ENCODE data around the gene ARL6IP1. TPM values are rescaled to one million over a fixed set of nuclear protein-coding genes. Genes with fewer than 3 reads are reported as not detected.
"Not testable (repeated sequence)": the region's sequence is repeated elsewhere in the genome, so short reads cannot be mapped to it uniquely, and the experiment has no call there.

ARL6IP1 gene
- total and polyA plus RNA-seq, 5 donors from 2014 or later: 110 to 374 (median 281) TPM

GRCh38 chr16:18772171-18772570 lies 29.2 kb downstream of the ARL6IP1 start:
- not testable (repeated sequence) for H3K27ac Mint-ChIP-seq; H3K27me3 ChIP-seq (ENCODE audit: control insufficient read depth, insufficient read depth, low read length)

GRCh38 chr16:18770336-18770962 lies 30.9 kb downstream of the ARL6IP1 start:
- not testable (repeated sequence) for H3K4me1 ChIP-seq (ENCODE audit: control insufficient read depth, insufficient read depth, low read length, poor library complexity, severe bottlenecking); H3K9me3 Mint-ChIP-seq; H3K36me3 Mint-ChIP-seq; H3K27me3 ChIP-seq (ENCODE audit: control insufficient read depth, insufficient read depth, low read length); H3K27me3 Mint-ChIP-seq; H3K4me3 Mint-ChIP-seq; DNase-seq; H3K4me3 ChIP-seq (ENCODE audit: low read depth, low read length); H3K9me3 ChIP-seq (ENCODE audit: control insufficient read depth in 2 of 2, low read length in 2 of 2); ATAC-seq (ENCODE audit: low read depth in 2 of 2); H3K36me3 ChIP-seq (ENCODE audit: control insufficient read depth, insufficient read depth, low read length); H3K27ac ChIP-seq (ENCODE audit: insufficient read depth, low read length, poor library complexity, severe bottlenecking)
- Mint-ChIP-seq H3K4me1 (peaks cover 0 to 14% (median 1%) of the 10 kb centered on the region in 4 donors), H3K27ac (peak overlapping the region in 1 of 3 donors; percentile 94)

More at GRCh38 chr16:18772171-18772570, 29.2 kb downstream of the ARL6IP1 start:
- not testable (repeated sequence) for H3K27ac ChIP-seq (ENCODE audit: insufficient read depth, low read length, poor library complexity, severe bottlenecking); ATAC-seq (ENCODE audit: low read depth in 2 of 2); H3K4me3 ChIP-seq (ENCODE audit: low read depth, low read length); DNase-seq; H3K36me3 Mint-ChIP-seq; H3K36me3 ChIP-seq (ENCODE audit: control insufficient read depth, insufficient read depth, low read length); H3K9me3 Mint-ChIP-seq; H3K4me3 Mint-ChIP-seq; H3K9me3 ChIP-seq (ENCODE audit: control insufficient read depth in 2 of 2, low read length in 2 of 2); H3K27me3 Mint-ChIP-seq; H3K4me1 ChIP-seq (ENCODE audit: control insufficient read depth, insufficient read depth, low read length, poor library complexity, severe bottlenecking)
- peaks cover 0 to 14% (median 1%) of the 10 kb centered on the region in 4 donors for H3K4me1 Mint-ChIP-seq

- H3K36me3 ChIP-seq (ENCODE audit: control insufficient read depth, insufficient read depth, low read length); H3K27me3 Mint-ChIP-seq; H3K9me3 ChIP-seq (ENCODE audit: control insufficient read depth in 2 of 2, low read length in 2 of 2); H3K36me3 Mint-ChIP-seq; H3K4me1 ChIP-seq (ENCODE audit: control insufficient read depth, insufficient read depth, low read length, poor library complexity, severe bottlenecking); H3K27ac ChIP-seq (ENCODE audit: insufficient read depth, low read length, poor library complexity, severe bottlenecking); H3K4me3 ChIP-seq (ENCODE audit: low read depth, low read length); H3K9me3 Mint-ChIP-seq; H3K27me3 ChIP-seq (ENCODE audit: control insufficient read depth, insufficient read depth, low read length): not testable (repeated sequence)
- peak overlapping the region in 1 of 3 donors; percentile 52 for H3K27ac Mint-ChIP-seq
- ATAC-seq (ENCODE audit: low read depth in 2 of 2) (peak; percentile 74 to 86), DNase-seq (peak in 2 of 3 donors; percentile 55 to 61)
- H3K4me3 Mint-ChIP-seq: peak overlapping the region in 2 of 4 donors; percentile 8 to 54
- H3K4me1 Mint-ChIP-seq: peaks cover 0 to 14% (median 1%) of the 10 kb centered on the region in 4 donors
Observed at GRCh38 chr16:18767217-18767616, 34.1 kb downstream of the ARL6IP1 start.

- H3K36me3 Mint-ChIP-seq; H3K27ac Mint-ChIP-seq; H3K4me1 ChIP-seq (ENCODE audit: control insufficient read depth, insufficient read depth, low read length, poor library complexity, severe bottlenecking); ATAC-seq (ENCODE audit: low read depth in 2 of 2); H3K27me3 Mint-ChIP-seq; H3K9me3 Mint-ChIP-seq; H3K4me3 Mint-ChIP-seq; H3K36me3 ChIP-seq (ENCODE audit: control insufficient read depth, insufficient read depth, low read length); H3K27ac ChIP-seq (ENCODE audit: insufficient read depth, low read length, poor library complexity, severe bottlenecking); H3K4me3 ChIP-seq (ENCODE audit: low read depth, low read length); H3K9me3 ChIP-seq (ENCODE audit: control insufficient read depth in 2 of 2, low read length in 2 of 2); DNase-seq; H3K4me1 Mint-ChIP-seq; H3K27me3 ChIP-seq (ENCODE audit: control insufficient read depth, insufficient read depth, low read length): not testable (repeated sequence)
Observed at GRCh38 chr16:18762713-18763112, 38.6 kb downstream of the ARL6IP1 start.

- ATAC-seq (ENCODE audit: low read depth in 2 of 2) (peak; percentile 82 to 83), DNase-seq (peak; percentile 23 to 61 (median 30))
- not testable (repeated sequence) for H3K9me3 ChIP-seq (ENCODE audit: control insufficient read depth in 2 of 2, low read length in 2 of 2); H3K36me3 Mint-ChIP-seq; H3K4me3 Mint-ChIP-seq; H3K9me3 Mint-ChIP-seq; H3K4me3 ChIP-seq (ENCODE audit: low read depth, low read length); H3K36me3 ChIP-seq (ENCODE audit: control insufficient read depth, insufficient read depth, low read length); H3K27ac ChIP-seq (ENCODE audit: insufficient read depth, low read length, poor library complexity, severe bottlenecking); H3K27me3 ChIP-seq (ENCODE audit: control insufficient read depth, insufficient read depth, low read length); H3K4me1 ChIP-seq (ENCODE audit: control insufficient read depth, insufficient read depth, low read length, poor library complexity, severe bottlenecking); H3K27me3 Mint-ChIP-seq
- H3K4me1 Mint-ChIP-seq: peaks cover 0 to 15% (median 10%) of the 10 kb centered on the region in 4 donors
- H3K27ac Mint-ChIP-seq: peak overlapping the region in 1 of 3 donors; percentile 60
Observed at GRCh38 chr16:18759598-18760520, 41.5 kb downstream of the ARL6IP1 start.

GRCh38 chr16:18757960-18758660 lies 43.2 kb downstream of the ARL6IP1 start:
- not testable (repeated sequence) for H3K27me3 Mint-ChIP-seq; H3K27me3 ChIP-seq (ENCODE audit: control insufficient read depth, insufficient read depth, low read length); H3K4me1 ChIP-seq (ENCODE audit: control insufficient read depth, insufficient read depth, low read length, poor library complexity, severe bottlenecking); DNase-seq; ATAC-seq (ENCODE audit: low read depth in 2 of 2); H3K4me3 ChIP-seq (ENCODE audit: low read depth, low read length); H3K9me3 Mint-ChIP-seq; H3K36me3 ChIP-seq (ENCODE audit: control insufficient read depth, insufficient read depth, low read length); H3K27ac Mint-ChIP-seq; H3K4me3 Mint-ChIP-seq; H3K36me3 Mint-ChIP-seq; H3K9me3 ChIP-seq (ENCODE audit: control insufficient read depth in 2 of 2, low read length in 2 of 2); H3K27ac ChIP-seq (ENCODE audit: insufficient read depth, low read length, poor library complexity, severe bottlenecking)
- H3K4me1 Mint-ChIP-seq: peaks cover 0 to 15% (median 10%) of the 10 kb centered on the region in 4 donors

GRCh38 chr16:18756639-18757038 lies 44.7 kb downstream of the ARL6IP1 start:
- H3K9me3 Mint-ChIP-seq; H3K36me3 Mint-ChIP-seq; H3K36me3 ChIP-seq (ENCODE audit: control insufficient read depth, insufficient read depth, low read length); ATAC-seq (ENCODE audit: low read depth in 2 of 2); H3K9me3 ChIP-seq (ENCODE audit: control insufficient read depth in 2 of 2, low read length in 2 of 2); H3K27me3 Mint-ChIP-seq; H3K4me1 ChIP-seq (ENCODE audit: control insufficient read depth, insufficient read depth, low read length, poor library complexity, severe bottlenecking); H3K4me3 ChIP-seq (ENCODE audit: low read depth, low read length); H3K27ac ChIP-seq (ENCODE audit: insufficient read depth, low read length, poor library complexity, severe bottlenecking); H3K27me3 ChIP-seq (ENCODE audit: control insufficient read depth, insufficient read depth, low read length): not testable (repeated sequence)
- Mint-ChIP-seq H3K4me3 (peak overlapping the region in 1 of 4 donors; percentile 65), H3K4me1 (peaks cover 0 to 15% (median 10%) of the 10 kb centered on the region in 4 donors), H3K27ac (peak overlapping the region in 2 of 3 donors; percentile 11 to 90)
- peak in 1 of 3 donors; percentile 8 for DNase-seq

Data from CD4-positive, CD25-positive, alpha-beta regulatory T cell (primary cell).